Ovary (tissue), 3 donors: ENCODE data around the gene PIK3R5.

Source experiments
- EP300 ChIP-seq: sonication (generic); formaldehyde crosslinking; IDR thresholded peaks from one replicate; pipeline ENCODE4 v1.6.1; 2017; ENCODE audit warnings: antibody characterized with exemption
- POLR2A ChIP-seq: fragments of 450-650 bp; IDR thresholded peaks from one replicate; pipeline ENCODE4 v1.6.1; 2017; ENCODE audit warnings: antibody characterized with exemption, mild to moderate bottlenecking, moderate library complexity
- TF ChIP-seq, protein P1 (sequence below), 3 donors: fragments of 450-650 bp in 2 of 3; fragments of 200-600 bp in 1 of 3; IDR thresholded peaks; one replicate each; pipeline versions ENCODE4 v1.5.1 to v1.8.0; 2016 to 2022; ENCODE audit warnings: antibody characterized with exemption in 3 of 3, mild to moderate bottlenecking in 1 of 3
- donor health status: DM: no; HTN: no; CAD: no.

DNA sequence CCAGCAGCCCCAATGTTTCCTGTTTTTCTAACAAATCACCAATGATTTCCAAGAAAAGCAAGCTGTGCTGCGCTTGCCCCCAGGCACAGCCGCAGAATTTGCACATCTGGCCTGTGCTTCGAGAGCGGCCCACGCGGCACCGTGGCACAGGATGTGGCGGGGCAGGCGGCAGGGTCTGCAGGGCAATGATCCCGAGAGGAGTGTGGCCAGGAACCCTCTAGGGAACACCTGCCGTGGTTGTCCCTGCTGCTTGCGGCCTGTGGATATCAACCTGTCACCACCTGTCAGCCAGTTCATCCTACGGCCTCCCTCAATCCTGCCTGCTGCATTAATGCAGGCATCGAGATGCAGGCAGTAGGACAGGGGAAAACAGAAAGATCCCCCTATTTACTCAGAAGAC, 24.0 kb downstream of the PIK3R5 start:
- TF ChIP-seq EP300 (no peak), POLR2A (no peak)
- TF ChIP-seq, protein P1, sequence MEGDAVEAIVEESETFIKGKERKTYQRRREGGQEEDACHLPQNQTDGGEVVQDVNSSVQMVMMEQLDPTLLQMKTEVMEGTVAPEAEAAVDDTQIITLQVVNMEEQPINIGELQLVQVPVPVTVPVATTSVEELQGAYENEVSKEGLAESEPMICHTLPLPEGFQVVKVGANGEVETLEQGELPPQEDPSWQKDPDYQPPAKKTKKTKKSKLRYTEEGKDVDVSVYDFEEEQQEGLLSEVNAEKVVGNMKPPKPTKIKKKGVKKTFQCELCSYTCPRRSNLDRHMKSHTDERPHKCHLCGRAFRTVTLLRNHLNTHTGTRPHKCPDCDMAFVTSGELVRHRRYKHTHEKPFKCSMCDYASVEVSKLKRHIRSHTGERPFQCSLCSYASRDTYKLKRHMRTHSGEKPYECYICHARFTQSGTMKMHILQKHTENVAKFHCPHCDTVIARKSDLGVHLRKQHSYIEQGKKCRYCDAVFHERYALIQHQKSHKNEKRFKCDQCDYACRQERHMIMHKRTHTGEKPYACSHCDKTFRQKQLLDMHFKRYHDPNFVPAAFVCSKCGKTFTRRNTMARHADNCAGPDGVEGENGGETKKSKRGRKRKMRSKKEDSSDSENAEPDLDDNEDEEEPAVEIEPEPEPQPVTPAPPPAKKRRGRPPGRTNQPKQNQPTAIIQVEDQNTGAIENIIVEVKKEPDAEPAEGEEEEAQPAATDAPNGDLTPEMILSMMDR (IDR thresholded peaks at IDR 0.05) = no peak
